Measurements from ENCODE around the gene FOXL1.

- no peak for TF ChIP-seq CTCF (IDR thresholded peaks at IDR 0.05)
- TF ChIP-seq POLR2AphosphoS5 (IDR thresholded peaks at IDR 0.05): no peak
These were observed 7.5 kb upstream of the FOXL1 start for GRCh38 chr16:86570558-86571529.

All from esophagus muscularis mucosa (tissue), 3 donors.